GM18868 (cell line): ENCODE data around the gene COL5A3.
"Not testable (repeated sequence)": the region's sequence is repeated elsewhere in the genome, so short reads cannot be mapped to it uniquely, and the experiment has no call there.

Experiments used
- ATAC-seq: cut with Tn5 transposase; IDR thresholded peaks from one replicate; pipeline ENCODE4 v1.9.1; 2021; ENCODE audit warnings: mild to moderate bottlenecking, moderate library complexity; ENCODE audit not compliant: unreplicated experiment

COL5A3 gene

GRCh38 chr19:10010247-10010691 is at the start of gene COL5A3:
COL5A3 (minus strand) TSS chr19:10010504; CDS start chr19:10010385, 119 bp downstream.
- ATAC-seq, result no peak

- ATAC-seq, result no peak
These were observed 42.5 kb upstream of the COL5A3 start for GRCh38 chr19:10052602-10053360.

GRCh38 chr19:10049626-10050025 is 39.3 kb upstream of the COL5A3 start:
- ATAC-seq, result no peak

GRCh38 chr19:10045371-10045770 is 35.1 kb upstream of the COL5A3 start:
- ATAC-seq, result no peak

- no peak for ATAC-seq
These were observed 34.1 kb upstream of the COL5A3 start for GRCh38 chr19:10044390-10044789.

GRCh38 chr19:10043286-10043927 is 33.1 kb upstream of the COL5A3 start:
- no peak for ATAC-seq

- ATAC-seq, result no peak
These were observed 27.5 kb upstream of the COL5A3 start for GRCh38 chr19:10037809-10038208.

- no peak for ATAC-seq
These were observed 27.1 kb upstream of the COL5A3 start for GRCh38 chr19:10037367-10037766.

GRCh38 chr19:10036601-10037071 is 26.3 kb upstream of the COL5A3 start:
- no peak for ATAC-seq

- ATAC-seq, result no peak
These were observed 23.3 kb upstream of the COL5A3 start for GRCh38 chr19:10033614-10034013.

- ATAC-seq, result no peak
These were observed 17.1 kb upstream of the COL5A3 start for GRCh38 chr19:10027158-10027997.

- no peak for ATAC-seq
These were observed 16.4 kb upstream of the COL5A3 start for GRCh38 chr19:10026744-10027143.

- not testable (repeated sequence) for ATAC-seq
These were observed 12.8 kb upstream of the COL5A3 start for GRCh38 chr19:10023096-10023495.

- no peak for ATAC-seq
These were observed 11.6 kb upstream of the COL5A3 start for GRCh38 chr19:10021863-10022262.

- ATAC-seq, result no peak
These were observed 11.1 kb upstream of the COL5A3 start for GRCh38 chr19:10021446-10021845.

GRCh38 chr19:10020851-10021250 is 10.5 kb upstream of the COL5A3 start:
- no peak for ATAC-seq

GRCh38 chr19:10019246-10019645 is 8.9 kb upstream of the COL5A3 start:
- no peak for ATAC-seq

- ATAC-seq, result no peak
These were observed 8.5 kb upstream of the COL5A3 start for GRCh38 chr19:10018786-10019185.

GRCh38 chr19:10018263-10018662 is 8.0 kb upstream of the COL5A3 start:
- ATAC-seq, result no peak

GRCh38 chr19:10013834-10014618 is 3.7 kb upstream of the COL5A3 start:
- no peak for ATAC-seq

- no peak for ATAC-seq
These were observed 3.0 kb upstream of the COL5A3 start, which contains the start of gene RDH8 for GRCh38 chr19:10013316-10013715. RDH8 (plus strand) TSS chr19:10013483; CDS start chr19:10013498, 15 bp downstream.
